UCSD-AML1 (cell line): ENCODE results near the gene AP1M1.

Experiments
- DNase-seq: peaks from one replicate; lab custom pipeline; 2025; ENCODE audit not compliant: unreplicated experiment; lab: John Stamatoyannopoulos, UW

The AP1M1 gene

GRCh38 chr19:16207490-16208025, 9.8 kb downstream of the AP1M1 start:
- DNase-seq = no peak

GRCh38 chr19:16208064-16208759, 10.5 kb downstream of the AP1M1 start:
- DNase-seq = no peak

GRCh38 chr19:16208847-16209665, 11.3 kb downstream of the AP1M1 start:
- no peak for DNase-seq

GRCh38 chr19:16210168-16210567, 12.5 kb downstream of the AP1M1 start:
- no peak for DNase-seq

GRCh38 chr19:16213076-16213475, 15.4 kb downstream of the AP1M1 start:
- DNase-seq = no peak

GRCh38 chr19:16216744-16217670, 19.3 kb downstream of the AP1M1 start:
- DNase-seq = no peak

GRCh38 chr19:16217716-16218451, 20.2 kb downstream of the AP1M1 start:
- no peak for DNase-seq

GRCh38 chr19:16218851-16219250, 21.1 kb downstream of the AP1M1 start:
- DNase-seq = no peak

GRCh38 chr19:16222806-16223205, 25.1 kb downstream of the AP1M1 start:
- no peak for DNase-seq

- no peak for DNase-seq
These were observed 26.0 kb downstream of the AP1M1 start for GRCh38 chr19:16223746-16224145.

- DNase-seq = no peak
These were observed 26.8 kb downstream of the AP1M1 start for GRCh38 chr19:16224293-16225045.

- no peak for DNase-seq
These were observed 27.8 kb downstream of the AP1M1 start for GRCh38 chr19:16225279-16226183.

- DNase-seq = no peak
These were observed 28.5 kb downstream of the AP1M1 start for GRCh38 chr19:16226184-16226591.

- DNase-seq = no peak
These were observed 29.4 kb downstream of the AP1M1 start for GRCh38 chr19:16226878-16227836.

GRCh38 chr19:16227837-16228636, 30.3 kb downstream of the AP1M1 start:
- DNase-seq = no peak

- DNase-seq = no peak
These were observed 31.1 kb downstream of the AP1M1 start for GRCh38 chr19:16228637-16229321.
